Muscle layer of duodenum (tissue), 2 donors: Measurements from ENCODE around the gene GRPEL1.

Experiments
- H3K27ac ChIP-seq: one replicate; pipeline ENCODE4 v1.7.0; 2013; ENCODE audit warnings: mild to moderate bottlenecking, low read length
- H3K27me3 ChIP-seq: one replicate; pipeline ENCODE4 v1.7.0; 2013; ENCODE audit warnings: low read depth, mild to moderate bottlenecking, control low read depth, low read length
- H3K36me3 ChIP-seq, 2 donors: one replicate each; pipeline ENCODE4 v1.7.0; 2013; ENCODE audit warnings: low read length in 2 of 2, control low read depth in 1 of 2, mild to moderate bottlenecking in 1 of 2; ENCODE audit not compliant: insufficient read depth in 2 of 2, control insufficient read depth in 1 of 2
- H3K4me1 ChIP-seq, 2 donors: one replicate each; pipeline ENCODE4 v1.7.0; 2013; ENCODE audit warnings: low read length in 2 of 2, mild to moderate bottlenecking in 2 of 2, control low read depth in 1 of 2, moderate library complexity in 1 of 2; ENCODE audit not compliant: insufficient read depth in 2 of 2, control insufficient read depth in 1 of 2
- H3K4me3 ChIP-seq, 2 donors: one replicate each; pipeline ENCODE4 v1.7.0; 2013; ENCODE audit warnings: low read length in 2 of 2, low read depth in 1 of 2, mild to moderate bottlenecking in 1 of 2
- H3K9me3 ChIP-seq, 2 donors: one replicate each; pipeline ENCODE4 v1.7.0; 2013; ENCODE audit warnings: low read length in 2 of 2, control low read depth in 1 of 2, mild to moderate bottlenecking in 1 of 2; ENCODE audit not compliant: control insufficient read depth in 1 of 2
- donor health status: healthy.

The GRPEL1 gene

DNA sequence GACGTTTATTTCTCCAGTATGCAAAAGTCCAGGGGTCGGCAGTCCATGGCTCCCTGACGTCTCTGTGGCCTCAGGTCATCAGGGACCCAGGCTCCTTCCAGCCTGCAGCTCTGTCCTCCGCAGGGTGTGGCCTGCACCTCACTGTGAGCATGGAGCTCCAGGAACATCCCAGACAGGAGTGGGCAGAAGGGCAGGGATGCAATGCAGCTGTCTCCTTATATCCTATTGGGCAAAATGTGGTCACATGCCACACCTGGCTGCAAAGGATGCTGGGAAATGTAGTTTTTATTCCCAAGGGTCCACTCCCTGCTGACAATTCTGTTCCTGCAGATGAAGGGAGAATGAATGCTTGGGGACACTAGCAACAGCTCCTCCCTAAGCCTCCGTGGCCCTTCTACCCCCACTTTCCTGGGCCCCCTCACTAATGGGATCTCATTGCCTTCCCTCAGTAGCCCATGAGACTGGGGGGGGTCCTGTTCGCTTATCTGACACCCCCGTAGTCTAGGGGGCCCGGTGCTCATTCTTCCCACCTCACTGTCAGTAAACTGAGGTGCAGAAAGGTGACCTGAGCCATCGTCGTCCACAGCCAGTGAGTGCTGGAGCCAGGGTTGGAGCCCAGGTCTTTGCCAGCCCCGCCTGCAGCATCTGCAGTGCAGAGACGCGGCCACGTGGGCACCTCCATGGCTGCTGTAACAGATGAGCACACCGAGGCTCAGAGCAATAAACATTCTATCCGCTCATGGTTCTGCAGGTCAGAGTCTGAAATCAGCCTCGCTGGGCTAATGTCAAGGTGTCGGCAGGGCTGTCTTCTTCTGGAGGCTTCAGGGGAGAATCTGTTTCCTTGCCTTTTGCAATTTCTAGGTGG lies 5.9 kb upstream of the GRPEL1 start:
- Histone ChIP-seq H3K36me3 (no peaks in the 10 kb centered on the region), H3K4me3 (no peak overlapping the region), H3K4me1 (peaks cover 0 to 4% of the 10 kb centered on the region in 2 donors), H3K9me3 (no peaks in the 10 kb centered on the region), H3K27ac (no peak overlapping the region), H3K27me3 (no peaks in the 10 kb centered on the region)

DNA sequence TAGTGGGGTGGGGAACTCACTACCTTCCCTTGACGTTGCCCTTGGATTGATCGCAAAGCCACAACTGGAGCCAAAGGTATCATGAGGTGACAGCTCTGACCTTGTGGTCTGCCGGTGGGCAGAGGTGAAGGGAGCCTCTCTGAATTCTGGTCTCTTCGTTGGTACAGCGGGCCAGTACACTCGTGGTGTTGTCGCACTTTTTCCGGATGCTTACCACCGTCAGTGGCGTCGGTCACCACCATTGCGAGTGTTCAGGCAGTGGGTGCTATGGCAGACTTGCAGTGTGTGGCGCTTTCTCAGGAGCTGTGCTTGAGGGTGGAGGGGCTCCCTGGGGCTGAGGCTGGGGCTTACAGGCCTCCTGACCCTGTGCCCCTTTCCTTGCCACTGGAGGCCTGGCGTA lies 5.2 kb upstream of the GRPEL1 start:
- Histone ChIP-seq H3K27me3 (no peaks in the 10 kb centered on the region), H3K9me3 (no peaks in the 10 kb centered on the region), H3K27ac (no peak overlapping the region), H3K4me3 (no peak overlapping the region), H3K36me3 (no peaks in the 10 kb centered on the region), H3K4me1 (peaks cover 0 to 6% of the 10 kb centered on the region in 2 donors)

DNA sequence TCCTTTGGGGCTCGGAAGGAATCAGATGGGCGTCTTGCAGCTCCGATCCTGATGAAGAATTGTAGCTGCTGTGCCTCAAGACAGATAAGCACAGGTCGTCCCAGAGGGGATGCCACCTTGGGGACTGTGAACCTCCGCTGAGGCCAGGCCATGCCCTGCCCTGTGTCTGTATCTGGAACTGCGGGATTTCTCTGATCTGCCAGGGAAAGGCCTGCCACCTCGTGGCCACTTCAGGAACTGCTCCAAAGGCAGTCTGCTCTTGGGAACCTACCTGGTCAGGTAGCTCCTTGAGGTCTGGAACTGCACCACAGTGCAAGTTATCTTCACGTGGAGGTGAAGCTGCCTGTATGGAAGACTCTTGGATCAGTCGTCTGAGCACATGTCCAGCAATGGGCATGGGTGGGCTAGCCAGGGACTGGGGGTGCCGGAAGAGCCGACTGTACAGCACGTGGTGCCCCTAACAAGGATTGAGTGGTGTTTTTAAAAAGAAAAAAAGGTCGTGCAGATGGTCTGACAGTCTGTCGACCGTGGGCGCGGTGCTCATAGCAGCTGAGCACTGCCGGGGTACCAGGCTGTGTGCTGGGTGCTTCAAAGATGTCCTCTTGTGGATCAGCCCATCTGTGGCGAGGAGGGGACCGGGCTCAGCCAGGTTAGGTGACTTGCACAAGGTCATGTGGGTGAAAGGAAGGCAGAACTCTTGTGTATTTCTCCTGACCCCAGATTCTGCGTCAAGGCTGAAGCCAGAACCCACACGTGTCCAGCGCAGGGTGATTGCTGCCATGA lies 3.1 kb upstream of the GRPEL1 start:
- H3K27me3 ChIP-seq: no peaks in the 10 kb centered on the region
- no peaks in the 10 kb centered on the region for H3K36me3 ChIP-seq
- H3K27ac ChIP-seq: no peak overlapping the region

DNA sequence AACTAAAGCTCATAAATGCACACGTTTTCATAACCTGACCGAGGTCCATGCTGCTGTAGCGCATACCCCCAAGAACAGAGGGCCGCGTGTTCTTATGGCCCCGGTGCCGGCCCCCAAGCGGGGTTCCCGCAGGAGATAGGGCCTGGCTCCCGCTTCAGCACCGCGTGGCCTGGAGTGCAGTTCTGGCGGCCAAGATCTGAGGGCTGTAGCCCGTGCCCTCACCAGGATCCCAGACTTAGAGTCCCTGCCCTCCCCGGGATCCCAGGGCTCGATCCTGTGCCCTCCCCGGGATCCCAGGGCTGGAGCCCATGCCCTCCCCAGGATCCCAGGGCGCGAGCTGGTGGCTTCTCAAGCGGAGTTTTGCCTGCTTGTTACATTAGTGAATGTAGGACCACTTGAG lies 1.0 kb upstream of the GRPEL1 start:
- H3K27ac ChIP-seq: peak overlapping the region; percentile 83
- H3K4me1 ChIP-seq: peaks cover 10 to 24% of the 10 kb centered on the region in 2 donors
- peak overlapping the region; percentile 79 to 92 for H3K4me3 ChIP-seq
- no peaks in the 10 kb centered on the region for H3K27me3 ChIP-seq
- H3K9me3 ChIP-seq: no peaks in the 10 kb centered on the region
- peaks cover under 1 to 2% of the 10 kb centered on the region in 2 donors for H3K36me3 ChIP-seq

More for the DNA sequence above, 3.1 kb upstream of the GRPEL1 start:
- Histone ChIP-seq H3K9me3 (no peaks in the 10 kb centered on the region), H3K4me3 (no peak overlapping the region), H3K4me1 (peaks cover 10 to 21% of the 10 kb centered on the region in 2 donors)

DNA sequence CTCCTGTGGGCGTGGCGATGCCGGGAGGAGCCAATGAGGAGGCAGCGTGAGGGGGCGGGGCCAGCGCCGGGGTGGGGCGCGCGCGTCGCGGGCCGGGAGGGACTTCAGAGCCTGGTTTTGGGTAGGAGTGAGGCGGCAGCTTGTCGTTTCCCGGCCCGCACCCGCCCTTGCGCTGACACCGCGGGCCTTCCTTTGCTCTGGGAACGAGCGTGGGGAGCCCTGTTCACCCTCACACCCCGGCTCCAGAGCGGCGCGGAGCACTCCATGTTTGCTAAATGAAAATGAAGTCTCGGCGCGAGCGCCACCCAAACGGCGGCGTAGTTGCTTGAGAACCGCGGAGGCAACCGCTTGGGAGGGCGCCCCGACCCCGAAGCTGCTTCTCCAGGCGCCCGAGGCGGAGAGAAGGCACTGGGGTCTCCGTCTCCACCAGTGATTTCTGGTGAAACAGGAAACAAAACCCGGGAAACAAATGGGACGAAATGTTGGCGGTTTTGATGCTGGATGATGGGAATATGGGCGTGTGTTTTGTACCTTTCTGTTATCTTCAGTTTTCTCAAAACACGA lies 497 bp upstream of the GRPEL1 start:
- H3K27me3 ChIP-seq: no peaks in the 10 kb centered on the region
- peak overlapping the region; percentile 79 to 92 for H3K4me3 ChIP-seq

DNA sequence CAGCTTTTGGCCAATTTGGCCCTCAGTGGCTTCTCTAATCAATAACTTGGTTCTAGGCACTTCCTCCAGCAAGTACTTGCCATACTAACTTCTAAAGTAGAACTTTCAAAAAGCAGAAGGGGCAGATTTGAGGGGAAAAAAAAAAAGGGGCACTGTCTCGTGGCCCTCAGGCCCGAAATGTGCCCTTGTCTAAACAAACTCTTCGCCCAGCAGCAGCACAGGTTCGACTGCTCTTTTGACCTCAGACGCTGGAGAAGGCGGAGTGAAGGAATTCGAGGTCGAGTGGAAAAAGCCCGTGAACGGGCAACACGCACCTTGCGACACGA lies 775 bp downstream of the GRPEL1 start:
- Histone ChIP-seq H3K36me3 (peaks cover 9 to 11% of the 10 kb centered on the region in 2 donors), H3K27me3 (no peaks in the 10 kb centered on the region), H3K4me1 (peaks cover 10 to 24% of the 10 kb centered on the region in 2 donors), H3K9me3 (no peaks in the 10 kb centered on the region), H3K4me3 (peak overlapping the region; percentile 79 to 92), H3K27ac (peak overlapping the region; percentile 77)

More for the DNA sequence above, 497 bp upstream of the GRPEL1 start:
- H3K9me3 ChIP-seq: no peaks in the 10 kb centered on the region
- H3K4me1 ChIP-seq: peaks cover 10 to 24% of the 10 kb centered on the region in 2 donors
- peak overlapping the region; percentile 83 for H3K27ac ChIP-seq
- peaks cover 5 to 7% of the 10 kb centered on the region in 2 donors for H3K36me3 ChIP-seq

DNA sequence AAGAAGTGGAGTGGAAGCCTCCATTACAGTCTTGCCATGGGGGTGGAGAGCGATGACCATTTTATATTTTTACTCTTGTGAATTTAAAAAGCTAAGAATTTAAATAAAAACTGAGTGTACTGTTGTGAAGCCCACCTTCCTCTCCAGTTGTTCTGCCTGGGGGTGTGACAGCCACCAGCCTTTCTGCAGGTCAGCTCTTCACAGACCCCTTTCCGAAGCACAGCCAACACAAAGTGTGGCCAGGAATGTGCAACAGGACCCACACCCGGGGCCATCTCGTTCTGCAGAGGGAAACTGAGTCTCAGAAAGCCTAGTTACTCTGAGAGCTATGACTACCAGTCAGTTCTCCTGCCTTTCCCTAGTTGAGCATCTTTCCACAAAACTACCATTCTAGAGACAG lies 1.4 kb downstream of the GRPEL1 start:
- H3K4me1 ChIP-seq: peaks cover 10 to 24% of the 10 kb centered on the region in 2 donors
- H3K4me3 ChIP-seq: peak overlapping the region; percentile 79 to 92
- H3K36me3 ChIP-seq: peaks cover 14 to 17% of the 10 kb centered on the region in 2 donors
- H3K9me3 ChIP-seq: no peaks in the 10 kb centered on the region
- peak overlapping the region; percentile 77 for H3K27ac ChIP-seq
- H3K27me3 ChIP-seq: no peaks in the 10 kb centered on the region

DNA sequence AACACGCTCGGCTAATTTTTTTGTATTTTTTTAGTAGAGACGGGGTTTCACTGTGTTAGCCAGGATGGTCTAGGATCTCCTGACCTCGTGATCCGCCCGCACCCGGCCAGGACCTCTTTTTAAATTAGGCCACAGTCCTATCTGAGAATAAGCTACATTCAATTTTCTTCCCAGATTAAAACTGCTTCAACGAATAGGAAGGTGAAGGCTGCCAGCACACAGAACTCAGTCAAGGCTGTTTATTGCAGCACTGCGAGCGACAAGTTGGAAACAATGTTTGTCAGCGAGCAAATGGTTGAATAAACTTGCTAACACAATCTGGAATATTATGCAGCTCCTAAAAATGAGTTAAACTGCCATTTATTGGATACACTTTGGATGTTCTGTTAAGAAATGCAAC lies 1.9 kb downstream of the GRPEL1 start:
- H3K9me3 ChIP-seq: no peaks in the 10 kb centered on the region
- H3K4me3 ChIP-seq: no peak overlapping the region
- H3K27ac ChIP-seq: no peak overlapping the region
- H3K27me3 ChIP-seq: no peaks in the 10 kb centered on the region
- peaks cover 19 to 21% of the 10 kb centered on the region in 2 donors for H3K36me3 ChIP-seq
- peaks cover 10 to 24% of the 10 kb centered on the region in 2 donors for H3K4me1 ChIP-seq

DNA sequence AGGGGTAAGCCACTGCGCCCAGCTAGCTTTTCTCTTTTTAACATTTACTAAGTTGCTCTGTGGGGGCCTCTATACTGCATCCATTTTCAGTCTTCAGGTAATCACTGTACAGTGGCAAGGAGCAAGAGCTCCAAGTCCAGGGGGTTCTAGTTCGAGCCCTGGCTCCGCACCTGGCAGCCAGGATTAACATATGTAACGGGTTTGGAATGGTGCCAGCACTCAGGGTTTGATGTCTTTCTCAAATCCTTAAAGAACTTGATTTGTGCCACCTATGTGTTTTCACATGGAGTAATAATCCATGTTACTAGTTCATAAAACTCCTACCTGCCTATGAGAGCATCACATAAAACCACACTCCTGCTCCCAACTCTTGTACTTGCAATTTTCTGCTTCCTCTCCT lies 4.5 kb downstream of the GRPEL1 start:
- Histone ChIP-seq H3K4me1 (peaks cover 10 to 18% of the 10 kb centered on the region in 2 donors), H3K9me3 (no peaks in the 10 kb centered on the region), H3K36me3 (peaks cover 36 to 37% of the 10 kb centered on the region in 2 donors), H3K27me3 (no peaks in the 10 kb centered on the region), H3K4me3 (no peak overlapping the region), H3K27ac (no peak overlapping the region)

DNA sequence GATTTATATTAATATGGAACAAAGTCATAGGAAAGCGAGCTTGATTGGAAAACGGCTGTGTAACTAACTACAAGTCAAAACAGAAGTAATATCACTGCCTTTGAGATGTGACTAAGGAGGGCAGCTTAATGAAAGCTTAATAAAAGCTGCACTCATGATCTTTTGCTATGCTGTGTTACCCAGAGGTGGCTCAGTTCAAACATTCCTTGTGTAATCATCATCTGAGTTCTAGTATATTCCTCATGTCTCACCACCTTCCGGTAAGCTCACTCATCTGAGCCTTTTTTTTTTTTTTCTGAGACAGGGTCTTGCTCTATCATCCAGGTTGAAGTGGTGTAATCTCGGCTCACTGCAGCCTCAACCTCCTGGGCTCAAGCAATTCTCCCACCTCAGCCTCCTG lies 5.0 kb downstream of the GRPEL1 start:
- peaks cover 36 to 37% of the 10 kb centered on the region in 2 donors for H3K36me3 ChIP-seq
- no peak overlapping the region for H3K4me3 ChIP-seq
- H3K4me1 ChIP-seq: peaks cover 10 to 18% of the 10 kb centered on the region in 2 donors

DNA sequence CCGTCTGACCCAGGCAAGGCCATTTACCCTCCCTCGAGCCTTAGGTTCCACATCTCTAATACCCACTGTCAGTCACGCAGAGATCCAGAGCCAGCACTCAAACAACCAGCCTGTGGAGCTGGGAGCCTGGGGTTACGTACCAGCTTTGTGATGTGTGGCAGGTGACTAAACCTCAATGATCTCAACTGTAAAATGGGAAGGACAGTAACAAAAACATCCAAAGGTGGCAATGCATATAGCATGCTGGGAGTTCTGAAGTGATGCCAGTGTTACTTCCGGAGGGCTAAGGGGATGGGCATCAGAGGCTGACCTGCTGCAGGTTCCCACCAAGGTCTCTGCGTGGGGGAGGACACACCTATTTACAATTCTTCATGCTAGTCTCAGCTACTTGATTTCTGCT lies 6.0 kb downstream of the GRPEL1 start:
- H3K4me1 ChIP-seq: peaks cover 7 to 12% of the 10 kb centered on the region in 2 donors
- H3K9me3 ChIP-seq: no peaks in the 10 kb centered on the region

More for the DNA sequence above, 5.0 kb downstream of the GRPEL1 start:
- Histone ChIP-seq H3K27me3 (no peaks in the 10 kb centered on the region), H3K27ac (no peak overlapping the region), H3K9me3 (no peaks in the 10 kb centered on the region)

More for the DNA sequence above, 6.0 kb downstream of the GRPEL1 start:
- Histone ChIP-seq H3K27me3 (no peaks in the 10 kb centered on the region), H3K36me3 (peaks cover 37% of the 10 kb centered on the region in 2 donors), H3K27ac (no peak overlapping the region), H3K4me3 (no peak overlapping the region)
